Measurements from ENCODE around the gene PARVA.

The PARVA gene

DNA sequence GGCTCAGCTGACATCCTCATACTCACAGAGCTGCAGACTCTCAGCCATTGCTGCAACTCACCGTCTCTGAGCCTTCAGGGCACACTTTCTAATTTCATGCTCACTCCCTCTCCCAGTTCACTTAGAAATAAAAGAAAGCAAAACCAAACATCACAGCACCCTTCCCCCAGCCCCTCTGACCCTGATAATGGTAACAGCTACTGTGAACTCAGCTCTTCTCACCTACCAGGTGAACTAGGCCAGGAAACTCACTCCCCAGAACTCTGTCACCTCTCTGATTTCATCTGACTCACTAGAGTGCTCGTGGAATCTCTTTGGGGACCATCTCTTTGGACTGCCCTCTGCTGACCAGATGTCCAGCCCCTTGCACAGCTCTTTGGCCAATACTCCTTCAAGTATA, 14.5 kb upstream of the PARVA start:
- no peak for TF ChIP-seq FOXP2 (optimal IDR thresholded peaks at IDR 0.05; ENCODE audit: borderline replicate concordance, extremely low read depth, extremely low read length, insufficient read depth)
- TF ChIP-seq TAF1 (IDR thresholded peaks at IDR 0.05; ENCODE audit: borderline replicate concordance, insufficient read depth, low read length) = no peak
- TF ChIP-seq REST (IDR thresholded peaks at IDR 0.05; ENCODE audit: insufficient read depth in 1 of 2, low read depth in 2 of 2, low read length in 2 of 2) = no peak
- TF ChIP-seq SIN3A (IDR thresholded peaks at IDR 0.05; ENCODE audit: borderline replicate concordance, insufficient read depth, low read length) = no peak
- TF ChIP-seq POLR2AphosphoS5 (IDR thresholded peaks at IDR 0.05; ENCODE audit: low read depth, low read length) = no peak

- no peak for TF ChIP-seq TAF1 (IDR thresholded peaks at IDR 0.05; ENCODE audit: borderline replicate concordance, insufficient read depth, low read length)
- no peak for TF ChIP-seq SIN3A (IDR thresholded peaks at IDR 0.05; ENCODE audit: borderline replicate concordance, insufficient read depth, low read length)
- TF ChIP-seq FOXP2 (optimal IDR thresholded peaks at IDR 0.05; ENCODE audit: borderline replicate concordance, extremely low read depth, extremely low read length, insufficient read depth) = no peak
- no peak for TF ChIP-seq POLR2AphosphoS5 (IDR thresholded peaks at IDR 0.05; ENCODE audit: low read depth, low read length)
- no peak for TF ChIP-seq REST (IDR thresholded peaks at IDR 0.05; ENCODE audit: insufficient read depth in 1 of 2, low read depth in 2 of 2, low read length in 2 of 2)
These were observed 14.0 kb upstream of the PARVA start for GRCh38 chr11:12363373-12363772.

- TF ChIP-seq TAF1 (IDR thresholded peaks at IDR 0.05; ENCODE audit: borderline replicate concordance, insufficient read depth, low read length) (no peak), REST (IDR thresholded peaks at IDR 0.05; ENCODE audit: insufficient read depth in 1 of 2, low read depth in 2 of 2, low read length in 2 of 2) (no peak), POLR2AphosphoS5 (IDR thresholded peaks at IDR 0.05; ENCODE audit: low read depth, low read length) (no peak), FOXP2 (optimal IDR thresholded peaks at IDR 0.05; ENCODE audit: borderline replicate concordance, extremely low read depth, extremely low read length, insufficient read depth) (no peak)
These were observed 5.3 kb upstream of the PARVA start for GRCh38 chr11:12372111-12372510.

GRCh38 chr11:12375720-12376119, 1.7 kb upstream of the PARVA start:
- TF ChIP-seq TAF1 (IDR thresholded peaks at IDR 0.05; ENCODE audit: borderline replicate concordance, insufficient read depth, low read length) (no peak), POLR2AphosphoS5 (IDR thresholded peaks at IDR 0.05; ENCODE audit: low read depth, low read length) (no peak), REST (IDR thresholded peaks at IDR 0.05; ENCODE audit: insufficient read depth in 1 of 2, low read depth in 2 of 2, low read length in 2 of 2) (no peak), SIN3A (IDR thresholded peaks at IDR 0.05; ENCODE audit: borderline replicate concordance, insufficient read depth, low read length) (no peak), FOXP2 (optimal IDR thresholded peaks at IDR 0.05; ENCODE audit: borderline replicate concordance, extremely low read depth, extremely low read length, insufficient read depth) (no peak)
